MCF 10A (cell line): ENCODE data around the gene PEBP1. TPM values are rescaled to one million over a fixed set of nuclear protein-coding genes. Genes with fewer than 3 reads are reported as not detected.

ENCODE experiments used
- BruUV-seq: library from RNA; stranded (reverse); fragments of 400-500 nt; replicated peaks from 2 replicates; lab custom pipeline; 2021; lab: Mats Ljungman, UMichigan
- CTCF ChIA-PET: fragments of 300-600 bp; sonication (Branson Sonifier 250); formaldehyde crosslinking; extraction: SDS; loops from one replicate; lab custom pipeline; 2021; ENCODE audit warnings: antibody characterized with exemption, inconsistent platforms; lab: Yijun Ruan, JAX
- POLR2A ChIA-PET: fragments of 300-600, 350-650 bp; sonication (Branson Sonifier 250); formaldehyde crosslinking; extraction: SDS; loops from one replicate; lab custom pipeline; 2020; ENCODE audit warnings: antibody characterized with exemption, inconsistent platforms; lab: Yijun Ruan, JAX
- DNase-seq: peaks from one replicate; pipeline ENCODE4 v3.0.0-alpha.2; 2018; ENCODE audit not compliant: unreplicated experiment
- H3K27ac Mint-ChIP-seq: one replicate; pipeline ENCODE4 v1.8.0; 2022; ENCODE audit warnings: mild to moderate bottlenecking, low read depth, mixed read lengths; ENCODE audit not compliant: unreplicated experiment
- H3K27me3 Mint-ChIP-seq: one replicate; pipeline ENCODE4 v1.8.0; 2022; ENCODE audit warnings: mixed read lengths; ENCODE audit not compliant: insufficient read depth, unreplicated experiment
- H3K36me3 Mint-ChIP-seq: one replicate; pipeline ENCODE4 v1.8.0; 2022; ENCODE audit warnings: mild to moderate bottlenecking, moderate library complexity, mixed read lengths; ENCODE audit not compliant: insufficient read depth, unreplicated experiment
- H3K4me1 Mint-ChIP-seq: one replicate; pipeline ENCODE4 v1.8.0; 2022; ENCODE audit warnings: mixed read lengths; ENCODE audit not compliant: insufficient read depth, unreplicated experiment
- H3K4me3 Mint-ChIP-seq: one replicate; pipeline ENCODE4 v1.8.0; 2022; ENCODE audit warnings: mild to moderate bottlenecking, moderate library complexity, mixed read lengths; ENCODE audit not compliant: unreplicated experiment
- H3K9me3 Mint-ChIP-seq: one replicate; pipeline ENCODE4 v1.8.0; 2022; ENCODE audit warnings: mixed read lengths; ENCODE audit not compliant: unreplicated experiment
- intact Hi-C: fragments of 100-400 bp; cut with micrococcal nuclease; formaldehyde crosslinking; loops from 2 replicates; pipeline ENCODE4 v1.14.1; 2022
- total RNA-seq: library from RNA; stranded (reverse); gene quantifications from 2 replicates; pipeline ENCODE4 v1.2.3, GENCODE V29; 2022
- TF ChIP-seq, protein P1 (sequence below): fragments of 200-600 bp; IDR thresholded peaks from one replicate; pipeline ENCODE4 v1.8.0; 2022; ENCODE audit warnings: antibody characterized with exemption, mild to moderate bottlenecking; ENCODE audit not compliant: unreplicated experiment

Gene PEBP1
- total RNA-seq, 1 experiment from 2014 or later, result 117 TPM

DNA sequence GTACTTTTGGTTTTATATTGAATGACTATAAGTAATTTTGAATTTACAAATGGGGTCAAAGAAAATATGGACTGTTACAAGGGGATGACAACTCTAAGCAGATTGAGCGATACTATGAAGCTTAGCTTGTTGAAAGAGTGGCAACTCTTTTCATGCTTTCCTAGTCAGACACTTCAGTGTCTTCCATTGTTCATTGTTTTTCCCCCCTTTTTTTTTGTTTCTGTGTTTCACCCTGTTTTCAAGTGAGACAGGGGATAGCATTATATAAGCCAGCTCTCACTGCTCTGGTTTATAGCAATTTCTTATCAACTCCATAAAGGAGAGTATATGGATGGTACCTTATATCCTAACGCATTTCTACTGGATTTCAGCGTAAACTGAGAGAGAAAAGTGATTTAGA is 24.6 kb downstream of the PEBP1 start:
- Mint-ChIP-seq H3K27ac (no peak overlapping the region), H3K36me3 (peaks cover 27% of the 10 kb centered on the region), H3K9me3 (no peaks in the 10 kb centered on the region), H3K4me3 (no peak overlapping the region), H3K4me1 (no peaks in the 10 kb centered on the region), H3K27me3 (no peaks in the 10 kb centered on the region)
- no TSS peak for BruUV-seq
- TF ChIP-seq, protein P1, sequence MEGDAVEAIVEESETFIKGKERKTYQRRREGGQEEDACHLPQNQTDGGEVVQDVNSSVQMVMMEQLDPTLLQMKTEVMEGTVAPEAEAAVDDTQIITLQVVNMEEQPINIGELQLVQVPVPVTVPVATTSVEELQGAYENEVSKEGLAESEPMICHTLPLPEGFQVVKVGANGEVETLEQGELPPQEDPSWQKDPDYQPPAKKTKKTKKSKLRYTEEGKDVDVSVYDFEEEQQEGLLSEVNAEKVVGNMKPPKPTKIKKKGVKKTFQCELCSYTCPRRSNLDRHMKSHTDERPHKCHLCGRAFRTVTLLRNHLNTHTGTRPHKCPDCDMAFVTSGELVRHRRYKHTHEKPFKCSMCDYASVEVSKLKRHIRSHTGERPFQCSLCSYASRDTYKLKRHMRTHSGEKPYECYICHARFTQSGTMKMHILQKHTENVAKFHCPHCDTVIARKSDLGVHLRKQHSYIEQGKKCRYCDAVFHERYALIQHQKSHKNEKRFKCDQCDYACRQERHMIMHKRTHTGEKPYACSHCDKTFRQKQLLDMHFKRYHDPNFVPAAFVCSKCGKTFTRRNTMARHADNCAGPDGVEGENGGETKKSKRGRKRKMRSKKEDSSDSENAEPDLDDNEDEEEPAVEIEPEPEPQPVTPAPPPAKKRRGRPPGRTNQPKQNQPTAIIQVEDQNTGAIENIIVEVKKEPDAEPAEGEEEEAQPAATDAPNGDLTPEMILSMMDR, result no peak
- POLR2A ChIA-PET, result no interaction called here
- DNase-seq, result no peak
- CTCF ChIA-PET, result interaction anchor here (1.0 to 10.7 kb wide), 4 partner anchors 10 to 216 kb away, joined by 3 to 138 read pairs (median 8); partner anchors contain the start of gene SUDS3
- intact Hi-C loops, result no loop called here

DNA sequence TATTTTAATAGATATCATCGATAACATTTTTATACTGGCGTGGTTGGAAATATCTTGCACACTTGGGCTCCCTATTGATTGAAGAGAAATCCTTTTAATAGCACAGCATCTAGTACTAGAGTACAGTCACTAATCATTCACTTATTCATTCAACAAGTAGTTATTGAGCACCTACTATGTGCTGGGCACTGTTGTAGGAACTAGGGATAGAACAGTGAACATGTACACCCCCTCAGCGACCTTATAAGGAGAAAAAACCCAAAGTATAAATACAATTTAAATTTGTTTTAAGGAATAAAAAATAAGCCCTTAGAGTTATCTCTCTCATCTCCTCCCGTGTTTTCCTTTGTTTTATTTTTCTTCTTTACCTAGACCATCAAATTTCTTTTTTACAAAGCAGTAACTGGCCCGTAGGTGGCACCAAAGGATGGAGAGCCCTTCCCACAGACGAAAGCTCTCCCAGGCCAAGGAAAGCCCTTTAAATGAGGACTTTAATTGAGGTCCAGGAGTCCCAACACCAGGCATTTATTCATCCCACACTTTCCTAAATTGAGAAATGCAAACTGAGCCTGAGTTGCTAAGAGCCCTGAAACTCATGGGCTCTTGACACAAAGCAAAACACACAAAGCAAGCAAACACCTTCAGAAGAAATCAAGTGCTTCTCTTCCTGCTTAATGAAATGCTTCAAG is 29.0 kb downstream of the PEBP1 start:
- H3K27ac Mint-ChIP-seq, result no peak overlapping the region
- H3K27me3 Mint-ChIP-seq, result no peaks in the 10 kb centered on the region
- TF ChIP-seq, protein P1, result peak; percentile 59
- ChIA-PET POLR2A (interaction anchor here (0.6 to 3.0 kb wide), 5 partner anchors 193 to 747 kb away, joined by 3 to 22 read pairs (median 3); partner anchors contain the start of genes SUDS3 and TAOK3), CTCF (interaction anchor here (0.6 to 10.7 kb wide), 25 partner anchors 10 to 307 kb away, joined by 3 to 138 read pairs (median 4); partner anchors contain the start of genes SUDS3 and TAOK3)
- H3K9me3 Mint-ChIP-seq, result no peaks in the 10 kb centered on the region
- BruUV-seq, result no TSS peak
- no peaks in the 10 kb centered on the region for H3K4me1 Mint-ChIP-seq
- H3K36me3 Mint-ChIP-seq, result peaks cover 39% of the 10 kb centered on the region
- intact Hi-C loops, result loop anchor here (1.0 kb wide), 1 partner anchor 211 kb away; the partner anchor contains the start of gene SUDS3
- no peak overlapping the region for H3K4me3 Mint-ChIP-seq
- DNase-seq, result peak; percentile 40

DNA sequence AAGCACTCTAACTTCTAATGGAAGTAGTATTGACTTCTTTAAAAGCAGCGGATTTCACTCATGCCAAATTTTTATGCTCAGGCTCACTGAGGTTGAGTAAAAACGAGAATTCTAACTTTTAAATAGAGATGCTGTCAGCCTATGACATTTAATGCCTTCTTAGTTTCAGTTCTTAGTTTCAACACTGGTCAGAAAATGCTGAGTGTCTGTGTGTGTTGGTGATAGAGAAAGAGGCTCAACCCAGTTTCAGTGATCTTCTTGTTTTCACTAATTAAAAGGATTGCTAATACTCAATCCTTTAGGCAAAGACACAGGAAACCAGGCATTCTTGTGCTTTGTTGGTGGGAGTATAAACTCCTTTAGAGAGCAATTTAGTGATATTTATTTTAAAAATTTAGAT is 31.0 kb downstream of the PEBP1 start:
- H3K36me3 Mint-ChIP-seq, result peaks cover 28% of the 10 kb centered on the region
- no peaks in the 10 kb centered on the region for H3K4me1 Mint-ChIP-seq
- no peaks in the 10 kb centered on the region for H3K27me3 Mint-ChIP-seq
- CTCF ChIA-PET, result interaction anchor here (0.6 to 10.7 kb wide), 10 partner anchors 8 to 1268 kb away, joined by 3 to 138 read pairs (median 4); partner anchors contain the start of gene SUDS3
- no peak for DNase-seq
- no peak overlapping the region for H3K27ac Mint-ChIP-seq
- no peak overlapping the region for H3K4me3 Mint-ChIP-seq
- H3K9me3 Mint-ChIP-seq, result no peaks in the 10 kb centered on the region
- TF ChIP-seq, protein P1, result no peak
- intact Hi-C loops, result no loop called here
- no TSS peak for BruUV-seq
- POLR2A ChIA-PET, result interaction anchor here (1.4 to 3.0 kb wide), 2 partner anchors 8 to 209 kb away, joined by 5 to 22 read pairs; partner anchors contain the start of gene SUDS3

DNA sequence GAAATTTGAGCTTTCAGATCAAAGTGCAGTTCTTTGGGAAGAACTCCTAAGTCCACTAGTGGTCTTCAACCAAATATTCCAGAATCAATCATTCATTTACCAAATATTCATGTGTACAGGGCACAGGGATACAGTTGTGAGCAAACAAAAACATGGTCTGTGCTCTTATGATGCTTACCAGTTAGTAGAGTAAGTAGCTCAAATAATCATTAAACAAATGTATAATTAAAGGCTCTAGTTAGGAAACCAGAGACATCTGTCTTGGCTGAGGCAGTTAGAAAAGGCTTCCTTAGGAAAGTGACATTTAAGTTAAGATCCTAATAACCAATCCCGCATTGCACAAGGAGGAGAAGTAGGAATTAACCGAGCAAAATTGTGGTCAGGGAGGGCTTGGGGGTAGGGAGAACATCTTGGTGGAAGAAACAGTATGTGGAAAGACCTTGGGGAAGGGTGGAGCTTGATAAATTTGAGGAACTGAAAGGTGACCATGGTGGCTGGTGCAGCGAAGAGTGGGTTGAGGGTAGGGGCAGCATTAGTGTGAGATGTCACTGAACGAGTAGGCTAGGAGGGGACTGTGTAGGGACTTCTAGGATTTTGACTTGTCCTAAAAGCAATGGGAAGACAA is 40.0 kb downstream of the PEBP1 start:
- Mint-ChIP-seq H3K9me3 (no peaks in the 10 kb centered on the region), H3K27me3 (no peaks in the 10 kb centered on the region), H3K4me3 (no peak overlapping the region), H3K4me1 (no peaks in the 10 kb centered on the region), H3K36me3 (peaks cover 36% of the 10 kb centered on the region), H3K27ac (no peak overlapping the region)
- ChIA-PET CTCF (interaction anchor here (1.2 to 14.4 kb wide), 5 partner anchors 8 to 201 kb away, joined by 3 to 422 read pairs (median 8); partner anchors contain the start of genes SUDS3 and TAOK3), POLR2A (interaction anchor here (0.9 to 1.3 kb wide), 3 partner anchors 195 to 201 kb away, joined by 3 to 4 read pairs (median 4); partner anchors contain the start of gene SUDS3)
- DNase-seq, result no peak
- TF ChIP-seq, protein P1, result no peak
- no TSS peak for BruUV-seq
- intact Hi-C loops, result no loop called here
